Stomach smooth muscle (tissue), 2 donors: ENCODE measurements around the gene IL3.

ENCODE experiments used
- H3K27ac ChIP-seq: one replicate; pipeline ENCODE4 v1.7.0; 2013; ENCODE audit warnings: mild to moderate bottlenecking, low read length, inconsistent platforms
- H3K27me3 ChIP-seq, 2 donors: one replicate each; pipeline ENCODE4 v1.7.0; 2013; ENCODE audit warnings: low read length in 2 of 2; ENCODE audit not compliant: insufficient read depth in 2 of 2, control insufficient read depth in 1 of 2
- H3K36me3 ChIP-seq, 2 donors: one replicate each; pipeline ENCODE4 v1.7.0; 2013; ENCODE audit warnings: low read length in 2 of 2; ENCODE audit not compliant: control insufficient read depth in 2 of 2, insufficient read depth in 2 of 2
- H3K4me1 ChIP-seq: one replicate; pipeline ENCODE4 v1.7.0; 2013; ENCODE audit warnings: low read length; ENCODE audit not compliant: control insufficient read depth, insufficient read depth
- H3K4me3 ChIP-seq, 2 donors: one replicate each; pipeline ENCODE4 v1.7.0; 2013; ENCODE audit warnings: low read length in 2 of 2
- H3K9ac ChIP-seq, 2 donors: one replicate each; pipeline ENCODE4 v1.7.0; 2013; ENCODE audit warnings: low read length in 2 of 2, mild to moderate bottlenecking in 1 of 2
- H3K9me3 ChIP-seq, 2 donors: one replicate each; pipeline ENCODE4 v1.7.0; 2013; ENCODE audit warnings: low read length in 2 of 2; ENCODE audit not compliant: control insufficient read depth in 2 of 2
- donor health status: healthy.
- donor health status: Pancreatic carcinoma.

The IL3 gene

DNA sequence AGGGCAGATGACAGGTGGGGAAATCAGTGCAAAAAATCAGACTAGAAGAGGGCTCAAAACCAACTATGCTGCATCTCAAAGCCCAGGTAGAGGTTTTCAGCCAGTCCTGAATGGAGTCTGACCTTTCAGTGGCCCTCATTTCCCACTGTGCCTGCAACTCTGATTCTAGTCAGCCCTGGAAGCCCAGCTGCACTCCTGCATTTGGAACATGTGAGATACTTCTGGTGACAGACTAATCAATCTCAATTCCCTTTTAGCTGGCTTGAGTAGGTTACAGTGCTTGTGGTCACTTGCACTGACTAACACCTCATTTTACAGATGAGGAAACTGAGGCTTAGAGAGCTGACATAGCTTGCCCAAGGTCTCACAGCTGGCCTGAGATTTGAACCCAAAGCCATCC lies 41.1 kb upstream of the IL3 start:
- H3K36me3 ChIP-seq, result no peaks in the 10 kb centered on the region
- H3K4me1 ChIP-seq, result no peaks in the 10 kb centered on the region
- H3K9ac ChIP-seq, result no peak overlapping the region
- H3K9me3 ChIP-seq, result no peaks in the 10 kb centered on the region
- peaks cover 4 to 5% of the 10 kb centered on the region in 2 donors for H3K27me3 ChIP-seq
- H3K4me3 ChIP-seq, result no peak overlapping the region
- H3K27ac ChIP-seq, result no peak overlapping the region

DNA sequence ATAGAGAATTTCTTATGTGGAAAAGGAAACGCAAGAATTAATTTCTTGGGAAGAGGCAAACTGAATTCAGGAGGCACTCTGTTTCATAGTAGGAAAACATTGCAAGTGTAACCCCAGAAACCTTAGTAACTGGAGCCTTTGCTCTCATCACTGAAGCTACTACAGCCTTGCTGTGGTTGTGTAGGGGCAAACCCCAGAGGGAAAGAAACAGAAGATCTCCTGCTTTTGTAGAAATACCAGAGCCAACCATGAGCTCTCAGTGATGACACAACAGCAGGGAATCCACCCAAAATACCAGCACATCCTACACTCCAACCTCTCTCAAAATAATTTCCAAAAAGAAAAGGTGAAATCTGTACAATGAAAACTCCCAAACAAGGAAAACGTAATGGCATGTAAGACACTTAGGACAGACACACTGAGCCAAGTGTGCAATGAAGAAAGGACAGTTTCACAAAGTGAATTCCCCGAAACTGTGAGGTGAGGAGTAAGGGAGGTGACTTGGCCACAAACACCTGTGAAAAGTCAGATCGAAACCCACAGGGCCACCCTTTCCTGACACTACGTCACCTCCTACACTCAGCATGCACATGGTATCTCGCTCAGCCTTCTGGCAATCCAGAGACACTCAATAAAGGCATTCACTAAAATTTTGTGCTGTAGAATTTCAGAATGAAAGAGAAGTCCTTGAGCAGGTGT lies 40.4 kb upstream of the IL3 start:
- Histone ChIP-seq H3K9ac (no peak overlapping the region), H3K36me3 (no peaks in the 10 kb centered on the region), H3K4me3 (no peak overlapping the region), H3K4me1 (no peaks in the 10 kb centered on the region), H3K27ac (no peak overlapping the region), H3K9me3 (no peaks in the 10 kb centered on the region), H3K27me3 (peaks cover 4 to 5% of the 10 kb centered on the region in 2 donors)

- H3K27ac ChIP-seq, result no peak overlapping the region
- H3K9me3 ChIP-seq, result no peaks in the 10 kb centered on the region
- H3K36me3 ChIP-seq, result no peaks in the 10 kb centered on the region
- peaks cover 4 to 5% of the 10 kb centered on the region in 2 donors for H3K27me3 ChIP-seq
- H3K9ac ChIP-seq, result no peak overlapping the region
- H3K4me1 ChIP-seq, result no peaks in the 10 kb centered on the region
- H3K4me3 ChIP-seq, result no peak overlapping the region
Measured at GRCh38 chr5:132020568-132021339, 39.7 kb upstream of the IL3 start.

GRCh38 chr5:132021654-132022053 lies 38.8 kb upstream of the IL3 start:
- Histone ChIP-seq H3K27ac (no peak overlapping the region), H3K9me3 (no peaks in the 10 kb centered on the region), H3K4me1 (no peaks in the 10 kb centered on the region), H3K9ac (no peak overlapping the region), H3K27me3 (peaks cover 4 to 6% of the 10 kb centered on the region in 2 donors), H3K36me3 (no peaks in the 10 kb centered on the region), H3K4me3 (no peak overlapping the region)

GRCh38 chr5:132022737-132023136 lies 37.7 kb upstream of the IL3 start:
- Histone ChIP-seq H3K4me1 (no peaks in the 10 kb centered on the region), H3K36me3 (no peaks in the 10 kb centered on the region), H3K9me3 (no peaks in the 10 kb centered on the region), H3K4me3 (no peak overlapping the region), H3K27ac (no peak overlapping the region), H3K9ac (no peak overlapping the region), H3K27me3 (peaks cover 1 to 3% of the 10 kb centered on the region in 2 donors)

DNA sequence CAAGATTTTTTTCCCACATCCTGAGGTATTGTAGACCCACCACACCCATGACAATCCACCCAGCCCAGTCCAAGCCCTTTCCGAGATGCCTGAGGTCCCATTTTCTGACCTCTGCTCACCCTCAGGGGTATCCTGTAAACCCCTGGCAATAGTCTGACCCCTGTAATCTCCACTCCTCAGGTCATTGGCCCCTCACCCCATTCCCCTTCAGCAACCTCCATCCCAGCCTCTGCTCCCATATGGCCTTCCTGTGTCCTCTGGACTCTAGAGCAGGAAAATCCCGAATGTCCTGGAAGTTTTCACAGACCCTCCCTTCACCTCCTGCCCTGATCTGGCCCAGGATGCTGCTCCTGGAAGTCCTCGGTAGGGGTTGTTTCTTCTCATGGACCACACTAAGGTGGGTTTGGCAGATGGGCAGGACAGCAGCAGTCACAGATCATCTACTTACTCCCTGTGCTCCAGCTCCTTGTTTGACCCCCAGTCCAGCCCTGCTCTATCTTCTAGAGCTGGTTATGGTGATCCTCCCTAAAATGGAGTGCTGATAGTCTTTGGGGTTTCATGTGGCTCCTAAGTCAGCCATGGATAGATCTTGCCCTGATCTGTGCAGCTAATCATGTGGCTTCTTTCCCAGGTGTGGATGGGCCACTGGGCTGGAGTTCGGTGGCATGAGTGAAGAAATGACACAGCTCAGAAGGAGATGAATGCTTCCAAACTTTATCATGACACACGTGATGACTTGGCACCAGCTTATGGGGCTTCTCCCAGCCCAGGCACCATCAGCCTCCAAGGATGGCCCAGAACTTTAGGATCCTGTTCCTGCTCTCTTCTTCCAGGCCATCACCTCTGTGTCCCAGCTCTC lies 37.0 kb upstream of the IL3 start:
- H3K9ac ChIP-seq, result no peak overlapping the region
- no peaks in the 10 kb centered on the region for H3K36me3 ChIP-seq
- peaks cover 0 to 3% of the 10 kb centered on the region in 2 donors for H3K27me3 ChIP-seq
- H3K4me1 ChIP-seq, result no peaks in the 10 kb centered on the region
- no peaks in the 10 kb centered on the region for H3K9me3 ChIP-seq
- no peak overlapping the region for H3K27ac ChIP-seq
- H3K4me3 ChIP-seq, result no peak overlapping the region

- Histone ChIP-seq H3K9ac (no peak overlapping the region), H3K4me1 (no peaks in the 10 kb centered on the region), H3K27ac (no peak overlapping the region), H3K4me3 (no peak overlapping the region), H3K27me3 (peaks cover 0 to 3% of the 10 kb centered on the region in 2 donors), H3K36me3 (no peaks in the 10 kb centered on the region), H3K9me3 (no peaks in the 10 kb centered on the region)
Measured at GRCh38 chr5:132024117-132024435, 36.4 kb upstream of the IL3 start.

DNA sequence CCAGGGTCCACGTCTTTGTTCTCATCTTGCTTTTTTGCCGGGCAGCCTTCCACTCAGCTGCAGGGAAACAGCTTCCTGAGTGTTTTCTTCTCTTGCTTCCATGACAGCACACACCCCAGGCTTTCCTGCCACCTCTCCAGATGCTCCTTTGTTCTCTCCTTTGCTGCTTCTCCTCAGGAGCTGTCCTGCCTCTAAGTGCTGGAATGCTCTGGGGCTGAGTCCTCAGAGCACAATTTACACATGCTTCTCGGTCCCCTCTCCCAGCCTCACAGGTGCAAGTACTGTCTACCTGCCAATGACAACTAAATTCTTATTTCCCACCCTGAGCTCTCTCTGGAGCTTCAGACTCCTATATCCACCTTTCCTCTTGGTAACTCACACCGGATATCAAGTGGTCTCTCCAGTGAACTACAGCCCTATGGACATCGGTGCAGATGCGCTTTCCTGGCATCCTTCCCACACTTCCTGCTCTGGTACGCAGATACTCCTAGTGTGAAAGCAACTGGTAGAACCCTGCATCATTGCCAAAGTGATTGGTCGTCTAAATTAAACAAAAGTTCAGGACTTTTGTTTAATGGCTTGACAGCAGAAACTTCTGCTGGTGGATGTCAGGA lies 35.6 kb upstream of the IL3 start:
- Histone ChIP-seq H3K9ac (no peak overlapping the region), H3K4me1 (no peaks in the 10 kb centered on the region), H3K4me3 (no peak overlapping the region), H3K27ac (no peak overlapping the region), H3K27me3 (peaks cover 0 to 3% of the 10 kb centered on the region in 2 donors), H3K36me3 (no peaks in the 10 kb centered on the region), H3K9me3 (no peaks in the 10 kb centered on the region)

DNA sequence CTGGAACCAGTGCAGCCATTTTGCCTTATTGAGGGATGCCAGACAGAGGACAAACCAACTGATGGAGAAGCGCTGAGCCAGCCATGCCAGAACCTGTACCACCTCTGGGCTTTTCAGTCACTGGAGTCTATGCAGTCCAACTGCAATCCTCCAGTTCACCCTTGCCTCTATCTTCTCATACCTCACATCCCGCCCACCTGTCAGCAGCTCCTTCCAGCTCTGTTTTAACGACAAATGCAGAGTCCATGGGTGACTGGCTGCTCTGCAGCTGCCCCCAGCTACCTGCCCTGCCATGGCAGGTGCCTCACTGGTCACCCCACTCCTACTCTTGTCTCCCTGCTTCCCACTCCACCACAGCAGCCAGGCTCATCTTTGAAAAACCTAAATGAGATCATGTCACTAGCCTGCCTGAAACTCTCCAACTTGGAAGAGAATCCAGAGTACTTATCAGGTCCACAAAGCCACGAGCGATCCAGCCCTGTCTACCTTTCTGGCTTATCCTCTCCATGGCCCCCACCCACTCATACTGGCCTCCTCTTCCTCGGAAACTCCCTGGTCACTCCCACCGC lies 35.0 kb upstream of the IL3 start:
- no peaks in the 10 kb centered on the region for H3K4me1 ChIP-seq
- H3K27me3 ChIP-seq, result peaks cover 0 to 3% of the 10 kb centered on the region in 2 donors
- H3K27ac ChIP-seq, result no peak overlapping the region
- H3K9me3 ChIP-seq, result no peaks in the 10 kb centered on the region
- H3K4me3 ChIP-seq, result no peak overlapping the region
- H3K9ac ChIP-seq, result no peak overlapping the region
- no peaks in the 10 kb centered on the region for H3K36me3 ChIP-seq

DNA sequence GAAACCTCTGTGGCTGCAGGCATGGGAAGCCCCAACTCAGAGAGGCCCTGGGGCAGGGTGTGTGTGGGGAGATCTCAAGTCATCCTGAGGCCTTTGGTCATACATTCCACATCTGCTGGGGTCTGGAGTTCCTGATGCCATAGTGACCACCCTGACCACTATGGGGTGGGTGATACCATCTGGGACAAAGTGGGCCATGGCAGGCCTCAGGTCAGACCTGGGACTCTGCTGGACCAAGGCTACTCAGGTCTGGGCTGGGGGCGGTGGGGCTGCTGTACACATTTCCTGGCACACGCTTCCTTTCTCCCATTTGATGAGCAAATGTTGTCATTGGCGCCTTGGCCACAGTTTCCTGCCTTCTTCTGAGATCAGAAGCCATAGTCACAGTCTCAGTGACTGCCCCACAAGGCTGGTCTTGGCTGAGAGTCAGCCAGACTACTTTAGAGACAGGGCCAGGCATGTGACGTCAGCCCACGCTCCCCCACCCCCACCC lies 33.9 kb upstream of the IL3 start:
- no peaks in the 10 kb centered on the region for H3K9me3 ChIP-seq
- no peak overlapping the region for H3K4me3 ChIP-seq
- H3K27me3 ChIP-seq, result peaks cover 0 to 3% of the 10 kb centered on the region in 2 donors
- H3K4me1 ChIP-seq, result no peaks in the 10 kb centered on the region
- H3K27ac ChIP-seq, result no peak overlapping the region
- no peaks in the 10 kb centered on the region for H3K36me3 ChIP-seq
- H3K9ac ChIP-seq, result no peak overlapping the region
